Measurements from ENCODE around the gene PCCA. TPM values are rescaled to one million over a fixed set of nuclear protein-coding genes. Genes with fewer than 3 reads are reported as not detected.

Gene PCCA
- total and polyA plus RNA-seq, 2 of the 13 experiments (the other 11 are each of a cell fraction or from before 2014, with no cell fraction given): 15.0 to 32.2 TPM

DNA sequence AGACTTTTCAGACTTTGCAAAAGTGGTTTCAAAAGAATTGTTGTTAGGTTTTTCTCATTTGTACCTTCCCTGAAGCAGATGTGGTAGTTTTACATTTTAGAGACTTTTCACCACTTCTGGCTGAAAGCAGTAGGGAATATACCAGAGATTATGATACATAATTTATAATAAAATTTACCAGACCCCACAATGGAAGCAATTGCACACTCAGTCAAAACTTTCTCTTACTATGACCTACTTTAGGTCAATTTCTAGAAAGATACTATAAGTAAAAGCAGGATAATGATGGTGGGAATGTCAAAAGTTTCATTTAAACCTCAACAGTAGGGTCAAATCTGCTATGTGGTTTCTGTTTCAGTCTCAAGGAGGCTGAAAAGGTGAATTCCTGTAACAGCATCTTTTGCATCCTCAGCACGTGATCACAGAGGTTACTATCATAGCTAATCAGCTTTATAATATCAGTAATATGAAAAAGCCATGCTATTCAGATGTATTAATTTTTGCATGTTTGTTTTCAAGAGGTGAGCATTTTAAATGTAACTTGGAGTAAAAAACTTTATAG, 26.9 kb downstream of the PCCA start:
- H3K36me3 ChIP-seq (replicated peaks in 1 of 2; ENCODE audit: control insufficient read depth in 1 of 2, insufficient read depth in 2 of 2, low read length in 2 of 2): peaks cover 2 to 5% of the 10 kb centered on the region in 2 experiments; a peak in 2 of 5 replicates
- no peak for ATAC-seq
- no peak overlapping the region for H3K27ac ChIP-seq (ENCODE audit: extremely low read length, insufficient read depth, low read length)
- no peak for FAIRE-seq
- H3K27me3 ChIP-seq (ENCODE audit: control insufficient read depth in 1 of 2, insufficient read depth in 2 of 2, low read length in 2 of 2): no peaks in the 10 kb centered on the region; a peak in 1 of 5 replicates
- no peaks in the 10 kb centered on the region; the same call in 1 of the 2 replicates for H4K20me1 ChIP-seq (ENCODE audit: insufficient read depth, low read length)
- H3K4me3 ChIP-seq (replicated peaks in 1 of 3; ENCODE audit: insufficient read depth in 1 of 3, low read depth in 2 of 3, low read length in 3 of 3): no peak overlapping the region
- ChIA-PET POLR2A (no interaction called here), CTCF (ENCODE audit: low intra/inter-chr PET ratio, low total read pairs) (no interaction called here)
- in situ Hi-C loops (cut with HindIII; ENCODE audit: extremely low pct_ligation_motif_present, low pct_unique_long_range_greater_than_20kb): no loop called here
- intact Hi-C loops (cut with micrococcal nuclease; ENCODE audit: unreplicated experiment): no loop called here
- no peak for DNase-seq (ENCODE audit: low spot score)
- 86% methylated on average over 1 of the region's 1 CpG for WGBS (ENCODE audit: low lambda C conversion rate)
- no peak overlapping the region for H3K9ac ChIP-seq (ENCODE audit: insufficient read depth, low read depth, low read length)
- no peaks in the 10 kb centered on the region for H3K79me2 ChIP-seq (ENCODE audit: insufficient read depth, low read length)
- H3K4me1 ChIP-seq (ENCODE audit: insufficient read depth, low read length): peaks cover 16% of the 10 kb centered on the region
- TF ChIP-seq ZNF12 (CRISPR knock-in tag; IDR thresholded peaks at IDR 0.05) (no peak), XBP1 (CRISPR knock-in tag; IDR thresholded peaks at IDR 0.05) (no peak), FOXK2 (IDR thresholded peaks at IDR 0.05) (no peak), MAF1 (CRISPR knock-in tag; IDR thresholded peaks at IDR 0.05; ENCODE audit: borderline replicate concordance) (no peak), FOSL1 (CRISPR knock-in tag; IDR thresholded peaks at IDR 0.05; ENCODE audit: borderline replicate concordance) (no peak), ZNF737 (CRISPR knock-in tag; IDR thresholded peaks at IDR 0.05; ENCODE audit: borderline replicate concordance) (no peak), PHF8 (CRISPR knock-in tag; IDR thresholded peaks at IDR 0.05) (no peak), GATAD2A (CRISPR knock-in tag; IDR thresholded peaks at IDR 0.05) (no peak), ZNF33A (CRISPR knock-in tag; IDR thresholded peaks at IDR 0.05; ENCODE audit: borderline replicate concordance) (no peak), SP1 (IDR thresholded peaks at IDR 0.05) (no peak), SP1 (CRISPR knock-in tag; IDR thresholded peaks at IDR 0.05) (no peak), GTF2F1 (IDR thresholded peaks at IDR 0.05; ENCODE audit: low read length) (no peak), RELA (CRISPR knock-in tag; IDR thresholded peaks at IDR 0.05) (no peak), KDM3A (CRISPR knock-in tag; IDR thresholded peaks at IDR 0.05; ENCODE audit: low read depth) (no peak)
- TF ChIP-seq, protein P1, sequence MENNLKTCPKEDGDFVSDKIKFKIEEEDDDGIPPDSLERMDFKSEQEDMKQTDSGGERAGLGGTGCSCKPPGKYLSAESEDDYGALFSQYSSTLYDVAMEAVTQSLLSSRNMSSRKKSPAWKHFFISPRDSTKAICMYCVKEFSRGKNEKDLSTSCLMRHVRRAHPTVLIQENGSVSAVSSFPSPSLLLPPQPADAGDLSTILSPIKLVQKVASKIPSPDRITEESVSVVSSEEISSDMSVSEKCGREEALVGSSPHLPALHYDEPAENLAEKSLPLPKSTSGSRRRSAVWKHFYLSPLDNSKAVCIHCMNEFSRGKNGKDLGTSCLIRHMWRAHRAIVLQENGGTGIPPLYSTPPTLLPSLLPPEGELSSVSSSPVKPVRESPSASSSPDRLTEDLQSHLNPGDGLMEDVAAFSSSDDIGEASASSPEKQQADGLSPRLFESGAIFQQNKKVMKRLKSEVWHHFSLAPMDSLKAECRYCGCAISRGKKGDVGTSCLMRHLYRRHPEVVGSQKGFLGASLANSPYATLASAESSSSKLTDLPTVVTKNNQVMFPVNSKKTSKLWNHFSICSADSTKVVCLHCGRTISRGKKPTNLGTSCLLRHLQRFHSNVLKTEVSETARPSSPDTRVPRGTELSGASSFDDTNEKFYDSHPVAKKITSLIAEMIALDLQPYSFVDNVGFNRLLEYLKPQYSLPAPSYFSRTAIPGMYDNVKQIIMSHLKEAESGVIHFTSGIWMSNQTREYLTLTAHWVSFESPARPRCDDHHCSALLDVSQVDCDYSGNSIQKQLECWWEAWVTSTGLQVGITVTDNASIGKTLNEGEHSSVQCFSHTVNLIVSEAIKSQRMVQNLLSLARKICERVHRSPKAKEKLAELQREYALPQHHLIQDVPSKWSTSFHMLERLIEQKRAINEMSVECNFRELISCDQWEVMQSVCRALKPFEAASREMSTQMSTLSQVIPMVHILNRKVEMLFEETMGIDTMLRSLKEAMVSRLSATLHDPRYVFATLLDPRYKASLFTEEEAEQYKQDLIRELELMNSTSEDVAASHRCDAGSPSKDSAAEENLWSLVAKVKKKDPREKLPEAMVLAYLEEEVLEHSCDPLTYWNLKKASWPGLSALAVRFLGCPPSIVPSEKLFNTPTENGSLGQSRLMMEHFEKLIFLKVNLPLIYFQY (CRISPR knock-in tag; IDR thresholded peaks at IDR 0.05; ENCODE audit: borderline replicate concordance): no peak
- TF ChIP-seq, protein P2, sequence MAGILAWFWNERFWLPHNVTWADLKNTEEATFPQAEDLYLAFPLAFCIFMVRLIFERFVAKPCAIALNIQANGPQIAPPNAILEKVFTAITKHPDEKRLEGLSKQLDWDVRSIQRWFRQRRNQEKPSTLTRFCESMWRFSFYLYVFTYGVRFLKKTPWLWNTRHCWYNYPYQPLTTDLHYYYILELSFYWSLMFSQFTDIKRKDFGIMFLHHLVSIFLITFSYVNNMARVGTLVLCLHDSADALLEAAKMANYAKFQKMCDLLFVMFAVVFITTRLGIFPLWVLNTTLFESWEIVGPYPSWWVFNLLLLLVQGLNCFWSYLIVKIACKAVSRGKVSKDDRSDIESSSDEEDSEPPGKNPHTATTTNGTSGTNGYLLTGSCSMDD (CRISPR knock-in tag; IDR thresholded peaks at IDR 0.05): no peak
- TF ChIP-seq, protein P3, sequence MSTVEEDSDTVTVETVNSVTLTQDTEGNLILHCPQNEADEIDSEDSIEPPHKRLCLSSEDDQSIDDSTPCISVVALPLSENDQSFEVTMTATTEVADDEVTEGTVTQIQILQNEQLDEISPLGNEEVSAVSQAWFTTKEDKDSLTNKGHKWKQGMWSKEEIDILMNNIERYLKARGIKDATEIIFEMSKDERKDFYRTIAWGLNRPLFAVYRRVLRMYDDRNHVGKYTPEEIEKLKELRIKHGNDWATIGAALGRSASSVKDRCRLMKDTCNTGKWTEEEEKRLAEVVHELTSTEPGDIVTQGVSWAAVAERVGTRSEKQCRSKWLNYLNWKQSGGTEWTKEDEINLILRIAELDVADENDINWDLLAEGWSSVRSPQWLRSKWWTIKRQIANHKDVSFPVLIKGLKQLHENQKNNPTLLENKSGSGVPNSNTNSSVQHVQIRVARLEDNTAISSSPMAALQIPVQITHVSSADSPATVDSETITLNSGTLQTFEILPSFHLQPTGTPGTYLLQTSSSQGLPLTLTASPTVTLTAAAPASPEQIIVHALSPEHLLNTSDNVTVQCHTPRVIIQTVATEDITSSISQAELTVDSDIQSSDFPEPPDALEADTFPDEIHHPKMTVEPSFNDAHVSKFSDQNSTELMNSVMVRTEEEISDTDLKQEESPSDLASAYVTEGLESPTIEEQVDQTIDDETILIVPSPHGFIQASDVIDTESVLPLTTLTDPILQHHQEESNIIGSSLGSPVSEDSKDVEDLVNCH (CRISPR knock-in tag; IDR thresholded peaks at IDR 0.05): no peak
- TF ChIP-seq, protein P4, sequence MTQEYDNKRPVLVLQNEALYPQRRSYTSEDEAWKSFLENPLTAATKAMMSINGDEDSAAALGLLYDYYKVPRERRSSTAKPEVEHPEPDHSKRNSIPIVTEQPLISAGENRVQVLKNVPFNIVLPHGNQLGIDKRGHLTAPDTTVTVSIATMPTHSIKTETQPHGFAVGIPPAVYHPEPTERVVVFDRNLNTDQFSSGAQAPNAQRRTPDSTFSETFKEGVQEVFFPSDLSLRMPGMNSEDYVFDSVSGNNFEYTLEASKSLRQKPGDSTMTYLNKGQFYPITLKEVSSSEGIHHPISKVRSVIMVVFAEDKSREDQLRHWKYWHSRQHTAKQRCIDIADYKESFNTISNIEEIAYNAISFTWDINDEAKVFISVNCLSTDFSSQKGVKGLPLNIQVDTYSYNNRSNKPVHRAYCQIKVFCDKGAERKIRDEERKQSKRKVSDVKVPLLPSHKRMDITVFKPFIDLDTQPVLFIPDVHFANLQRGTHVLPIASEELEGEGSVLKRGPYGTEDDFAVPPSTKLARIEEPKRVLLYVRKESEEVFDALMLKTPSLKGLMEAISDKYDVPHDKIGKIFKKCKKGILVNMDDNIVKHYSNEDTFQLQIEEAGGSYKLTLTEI (CRISPR knock-in tag; conservative IDR thresholded peaks at IDR 0.05): no peak
- no TSS peak for BruUV-seq (replicated peaks)
- H3K9me3 ChIP-seq (ENCODE audit: low read length): no peaks in the 10 kb centered on the region
- H2AFZ ChIP-seq (ENCODE audit: low read length): no peak overlapping the region
- H3K4me2 ChIP-seq (ENCODE audit: low read depth, low read length): no peak overlapping the region
